HepG2 (cell line): Measurements from ENCODE around the gene MYBPC2. TPM values are rescaled to one million over a fixed set of nuclear protein-coding genes. Genes with fewer than 3 reads are reported as not detected.

Experiments used
- ATAC-seq: fragments of 200-7000 bp; cut with Tn5 transposase; 3 replicates; pipeline ENCODE4 v1.9.1; 2020; ENCODE audit warnings: mild to moderate bottlenecking, moderate library complexity
- BruUV-seq: library from RNA; stranded (reverse); fragments of 400-500 nt; replicated peaks from 2 replicates; lab custom pipeline; 2021; lab: Mats Ljungman, UMichigan
- CTCF ChIA-PET: fragments of 300-600 bp; formaldehyde crosslinking; extraction: SDS; loops from one replicate; lab custom pipeline; 2021; ENCODE audit warnings: low total read pairs, inconsistent platforms, low intra/inter-chr PET ratio; lab: Yijun Ruan, JAX
- POLR2A ChIA-PET: fragments of 350-600 bp; sonication (Branson Sonifier 250); formaldehyde crosslinking; loops from one replicate; lab custom pipeline; 2020; ENCODE audit warnings: antibody characterized with exemption, inconsistent platforms; lab: Yijun Ruan, JAX
- DNase-seq: peaks from one replicate; pipeline ENCODE4 v3.0.0-alpha.2; 2015; ENCODE audit warnings: low spot score
- FAIRE-seq: peaks from 3 replicates; lab custom pipeline; 2011; peaks lifted over from hg19 to GRCh38; lab: Jason Lieb, UNC
- H2AFZ ChIP-seq: one replicate; pipeline ENCODE4 v1.6.1; 2011; ENCODE audit warnings: low read length, inconsistent platforms
- H3K27ac ChIP-seq: fragments of 300-600 bp; 3 replicates; pipeline ENCODE4 v1.8.0; 2011; ENCODE audit warnings: mixed run types, mild to moderate bottlenecking, mixed read lengths, low read length, inconsistent platforms; ENCODE audit not compliant: insufficient read depth; ENCODE audit errors: extremely low read length
- H3K27me3 ChIP-seq, 2 experiments: fragments of 200-600 bp in 1 of 2; 2 replicates in 1 of 2; 3 replicates in 1 of 2; pipeline versions ENCODE4 v1.6.0 to v1.8.0; 2011; ENCODE audit warnings: low read length in 2 of 2, mild to moderate bottlenecking in 2 of 2, moderate library complexity in 2 of 2, inconsistent platforms in 1 of 2; ENCODE audit not compliant: insufficient read depth in 2 of 2, control insufficient read depth in 1 of 2
- H3K36me3 ChIP-seq, 2 experiments: fragments of 200-600 bp in 1 of 2; replicated peaks in 1 of 2; 2 replicates in 1 of 2; 3 replicates in 1 of 2; pipeline versions ENCODE4 v1.5.1 to v1.8.0; 2011; ENCODE audit warnings: low read length in 2 of 2, inconsistent platforms in 1 of 2; ENCODE audit not compliant: insufficient read depth in 2 of 2, control insufficient read depth in 1 of 2
- H3K4me1 ChIP-seq: 2 replicates; pipeline ENCODE4 v1.5.1; 2012; ENCODE audit warnings: low read length, inconsistent platforms; ENCODE audit not compliant: insufficient read depth
- H3K4me2 ChIP-seq: 2 replicates; pipeline ENCODE4 v1.6.0; 2011; ENCODE audit warnings: low read depth, low read length, inconsistent platforms
- H3K4me3 ChIP-seq, 3 experiments: fragments of 200-600 bp in 1 of 3; sonication (generic), shearing (Covaris generic) in 1 of 3; replicated peaks in 1 of 3; 2 replicates each; pipeline ENCODE4 v1.5.1; 2011 to 2016; ENCODE audit warnings: low read length in 3 of 3, inconsistent platforms in 2 of 3, low read depth in 2 of 3, mild to moderate bottlenecking in 2 of 3, control low read depth in 1 of 3, mixed read lengths in 1 of 3; ENCODE audit not compliant: insufficient read depth in 1 of 3
- H3K79me2 ChIP-seq: one replicate; pipeline ENCODE4 v1.6.1; 2011; ENCODE audit warnings: low read length, inconsistent platforms; ENCODE audit not compliant: insufficient read depth
- H3K9ac ChIP-seq: 2 replicates; pipeline ENCODE4 v1.6.0; 2011; ENCODE audit warnings: mild to moderate bottlenecking, low read depth, low read length, inconsistent platforms; ENCODE audit not compliant: insufficient read depth
- H3K9me3 ChIP-seq: 2 replicates; pipeline ENCODE4 v1.5.1; 2012; ENCODE audit warnings: mild to moderate bottlenecking, low read length
- H4K20me1 ChIP-seq: 2 replicates; pipeline ENCODE4 v1.6.0; 2011; ENCODE audit warnings: inconsistent platforms, mild to moderate bottlenecking, low read length, moderate library complexity; ENCODE audit not compliant: insufficient read depth
- MEIS2 ChIP-seq: sonication (generic); formaldehyde crosslinking; IDR thresholded peaks from 2 replicates; pipeline ENCODE4 v1.9.0; 2021; ENCODE audit warnings: mild to moderate bottlenecking, missing genetic modification reagents
- NFE2L2 ChIP-seq: fragments of 150-350 bp; IDR thresholded peaks from 2 replicates; pipeline ENCODE4 v1.6.1; 2014; ENCODE audit warnings: low read length
- RARA ChIP-seq: IDR thresholded peaks from 2 replicates; pipeline ENCODE4 v1.6.1; 2016; ENCODE audit warnings: missing genetic modification reagents, missing compliant biosample characterization
- TBX2 ChIP-seq: sonication (generic); formaldehyde crosslinking; IDR thresholded peaks from 2 replicates; pipeline ENCODE4 v1.5.0; 2020; ENCODE audit warnings: missing genetic modification reagents, mild to moderate bottlenecking, borderline replicate concordance
- THYN1 ChIP-seq: sonication (generic); formaldehyde crosslinking; IDR thresholded peaks from 2 replicates; pipeline ENCODE4 v1.8.1; 2023; ENCODE audit warnings: low read depth, mild to moderate bottlenecking, moderate library complexity, missing genetic modification reagents, borderline replicate concordance
- XRCC5 ChIP-seq: fragments of 200-400 bp; formaldehyde crosslinking; optimal IDR thresholded peaks from 2 replicates; pipeline ENCODE3; 2017; ENCODE audit warnings: mild to moderate bottlenecking, low read length
- ZBTB42 ChIP-seq: sonication (generic); formaldehyde crosslinking; IDR thresholded peaks from 2 replicates; pipeline ENCODE4 v1.5.0; 2020; ENCODE audit warnings: mild to moderate bottlenecking, missing genetic modification reagents
- ZHX2 ChIP-seq, 2 experiments: sonication (generic) in 1 of 2; formaldehyde crosslinking in 1 of 2; IDR thresholded peaks; 2 replicates each; pipeline versions ENCODE4 v1.6.1 to v1.9.0; 2014 to 2022; ENCODE audit warnings: antibody characterized with exemption in 1 of 2, borderline replicate concordance in 1 of 2, inconsistent platforms in 1 of 2, low read depth in 1 of 2, missing genetic modification reagents in 1 of 2
- ZIK1 ChIP-seq: sonication (generic); formaldehyde crosslinking; IDR thresholded peaks from 2 replicates; pipeline ENCODE4 v1.5.0; 2020; ENCODE audit warnings: mild to moderate bottlenecking, low read depth, missing genetic modification reagents, borderline replicate concordance
- ZNF430 ChIP-seq: sonication (generic); formaldehyde crosslinking; IDR thresholded peaks from 2 replicates; pipeline ENCODE4 v1.9.0; 2021; ENCODE audit warnings: mild to moderate bottlenecking, missing genetic modification reagents
- ZNF547 ChIP-seq: sonication (generic); formaldehyde crosslinking; IDR thresholded peaks from 2 replicates; pipeline ENCODE4 v1.5.1; 2020; ENCODE audit warnings: mild to moderate bottlenecking, missing genetic modification reagents
- ZNF839 ChIP-seq: sonication (generic); formaldehyde crosslinking; IDR thresholded peaks from 2 replicates; pipeline ENCODE4 v1.4.0; 2020; ENCODE audit warnings: missing genetic modification reagents, mild to moderate bottlenecking, borderline replicate concordance
- WGBS: methylation state at CpG from one replicate; pipeline ENCODE4 v1.1.6; 2017; ENCODE audit warnings: low lambda C conversion rate; 5-methylcytosine and 5-hydroxymethylcytosine counted together
- in situ Hi-C: cut with HindIII; loops from 2 replicates; pipeline ENCODE4 v1.10.0; 2017; ENCODE audit warnings: low pct_unique_long_range_greater_than_20kb; ENCODE audit not compliant: extremely low pct_ligation_motif_present
- intact Hi-C: fragments of 100-400 bp; cut with micrococcal nuclease; formaldehyde crosslinking; loops from one replicate; pipeline ENCODE4 v1.10.0; 2022; ENCODE audit not compliant: unreplicated experiment
- polyA plus RNA-seq, 8 experiments: library from polyadenylated mRNA; depleted of rRNA in 3 of 8; stranded (reverse) in 7 of 8; unstranded in 1 of 8; fragments of >200 nt; fragmentation: Illumina TruSeq in 4 of 8; extraction: Trizol in 4 of 8; gene quantifications; 2 replicates each; pipeline versions ENCODE4 v1.2.1 to v1.2.3, GENCODE V29; 2011 to 2016; ENCODE audit warnings: low read depth in 4 of 8, missing spikeins in 1 of 8, mixed read lengths in 1 of 8; ENCODE audit not compliant: insufficient read depth in 1 of 8
- total RNA-seq, 5 experiments: library from RNA; depleted of rRNA; stranded (reverse); fragments of >200 nt; fragmentation: Illumina TruSeq; extraction: Trizol; gene quantifications; 2 replicates each; pipeline ENCODE4 v1.2.3, GENCODE V29; 2016; ENCODE audit warnings: low read depth in 1 of 5
- TF ChIP-seq, protein P1 (sequence below): sonication (generic); formaldehyde crosslinking; IDR thresholded peaks from 2 replicates; pipeline ENCODE4 v1.4.0; 2020; ENCODE audit warnings: missing genetic modification reagents
- TF ChIP-seq, protein P2 (sequence below): sonication (generic); formaldehyde crosslinking; IDR thresholded peaks from 2 replicates; pipeline ENCODE4 v1.9.0; 2022; ENCODE audit warnings: missing genetic modification reagents, mild to moderate bottlenecking, borderline replicate concordance

Gene MYBPC2
- total and polyA plus RNA-seq, 2 of the 13 experiments (the other 11 are each of a cell fraction or from before 2014, with no cell fraction given) = not detected

DNA sequence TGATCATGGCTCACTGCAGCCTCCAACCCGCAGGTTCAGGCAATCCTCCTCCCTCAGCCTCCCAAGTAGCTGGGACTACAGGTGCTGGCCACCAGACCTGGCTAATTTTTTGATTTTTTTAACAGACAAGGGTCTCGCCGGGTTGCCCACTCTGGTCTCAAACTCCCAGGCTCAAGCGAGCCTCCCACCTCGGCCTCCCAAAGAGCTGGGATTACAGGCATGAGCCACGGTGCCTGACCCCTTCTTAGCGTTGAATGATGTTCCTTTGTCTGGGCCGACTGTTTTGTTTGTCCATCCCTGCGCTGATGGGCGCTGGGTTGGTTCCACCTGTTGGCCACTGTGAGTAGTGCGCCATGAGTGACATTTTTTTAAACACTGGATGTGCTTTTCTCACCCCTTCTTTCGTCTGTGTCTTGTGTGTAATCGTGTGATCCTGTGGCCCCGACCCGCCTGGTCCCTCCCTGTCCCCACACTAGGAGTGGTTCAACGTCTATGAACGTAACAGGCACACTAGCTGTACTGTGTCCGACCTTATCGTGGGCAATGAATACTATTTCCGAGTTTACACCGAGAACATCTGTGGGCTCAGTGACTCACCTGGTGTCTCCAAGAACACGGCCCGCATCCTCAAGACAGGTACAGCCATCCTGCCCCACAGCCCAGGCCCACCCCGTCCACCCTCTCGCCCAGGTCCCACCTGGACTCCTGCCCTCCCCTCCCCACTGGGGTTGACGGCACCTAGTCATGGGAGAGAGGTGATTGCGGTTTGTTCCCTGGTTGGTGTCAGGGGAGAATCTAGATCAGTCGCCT is 28.6 kb downstream of the MYBPC2 start:
- ChIA-PET CTCF (interaction anchor here (1.6 to 3.4 kb wide), 3 partner anchors 18 to 104 kb away, joined by 7 to 16 read pairs (median 9); no protein-coding TSS in a partner anchor), POLR2A (interaction anchor here (1.0 to 1.5 kb wide), 2 partner anchors 85 to 104 kb away, joined by 3 to 7 read pairs; partner anchors contain the start of gene NR1H2)
- DNase-seq (peak; percentile 71), FAIRE-seq (peak; percentile 83), ATAC-seq (peak; percentile 63)
- H2AFZ ChIP-seq = no peak overlapping the region
- in situ Hi-C loops (loop anchor here (10.0 kb wide), 1 partner anchor 86 kb away; the partner anchor contains the start of gene NR1H2), intact Hi-C loops (no loop called here)
- H3K4me3 ChIP-seq = peak overlapping the region in 1 of 3 experiments; percentile 43; a peak in 1 of 6 replicates
- H3K27ac ChIP-seq = no peak overlapping the region
- H3K27me3 ChIP-seq = peaks cover 0 to 7% of the 10 kb centered on the region in 2 experiments; a peak in 2 of 5 replicates
- H3K79me2 ChIP-seq = no peaks in the 10 kb centered on the region
- no TSS peak for BruUV-seq
- 12% methylated on average over 15 of the region's 28 CpGs for WGBS
- H4K20me1 ChIP-seq = no peaks in the 10 kb centered on the region
- no peaks in the 10 kb centered on the region for H3K36me3 ChIP-seq
- no peak overlapping the region for H3K9ac ChIP-seq
- peak overlapping the region; percentile 60 for H3K4me2 ChIP-seq
- no peaks in the 10 kb centered on the region for H3K9me3 ChIP-seq
- peaks cover 46% of the 10 kb centered on the region for H3K4me1 ChIP-seq
- TF ChIP-seq, protein P1, sequence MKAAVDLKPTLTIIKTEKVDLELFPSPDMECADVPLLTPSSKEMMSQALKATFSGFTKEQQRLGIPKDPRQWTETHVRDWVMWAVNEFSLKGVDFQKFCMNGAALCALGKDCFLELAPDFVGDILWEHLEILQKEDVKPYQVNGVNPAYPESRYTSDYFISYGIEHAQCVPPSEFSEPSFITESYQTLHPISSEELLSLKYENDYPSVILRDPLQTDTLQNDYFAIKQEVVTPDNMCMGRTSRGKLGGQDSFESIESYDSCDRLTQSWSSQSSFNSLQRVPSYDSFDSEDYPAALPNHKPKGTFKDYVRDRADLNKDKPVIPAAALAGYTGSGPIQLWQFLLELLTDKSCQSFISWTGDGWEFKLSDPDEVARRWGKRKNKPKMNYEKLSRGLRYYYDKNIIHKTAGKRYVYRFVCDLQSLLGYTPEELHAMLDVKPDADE (CRISPR knock-in tag) = no peak
- TF ChIP-seq RARA (CRISPR knock-in tag) (no peak), TBX2 (no peak), ZBTB42 (CRISPR knock-in tag) (no peak), ZNF430 (CRISPR knock-in tag) (no peak), ZNF839 (CRISPR knock-in tag) (no peak), NFE2L2 (no peak), ZIK1 (CRISPR knock-in tag) (no peak), ZHX2 (IDR thresholded peaks at IDR 0.05; ENCODE audit: low read depth) (no peak), ZHX2 (CRISPR knock-in tag; IDR thresholded peaks at IDR 0.05; ENCODE audit: borderline replicate concordance) (no peak), THYN1 (no peak), ZNF547 (CRISPR knock-in tag) (0 out of 2 replicates have a peak, but pooled peaks have one; percentile 38), MEIS2 (CRISPR knock-in tag) (no peak), XRCC5 (peak; percentile 21)
- TF ChIP-seq, protein P2, sequence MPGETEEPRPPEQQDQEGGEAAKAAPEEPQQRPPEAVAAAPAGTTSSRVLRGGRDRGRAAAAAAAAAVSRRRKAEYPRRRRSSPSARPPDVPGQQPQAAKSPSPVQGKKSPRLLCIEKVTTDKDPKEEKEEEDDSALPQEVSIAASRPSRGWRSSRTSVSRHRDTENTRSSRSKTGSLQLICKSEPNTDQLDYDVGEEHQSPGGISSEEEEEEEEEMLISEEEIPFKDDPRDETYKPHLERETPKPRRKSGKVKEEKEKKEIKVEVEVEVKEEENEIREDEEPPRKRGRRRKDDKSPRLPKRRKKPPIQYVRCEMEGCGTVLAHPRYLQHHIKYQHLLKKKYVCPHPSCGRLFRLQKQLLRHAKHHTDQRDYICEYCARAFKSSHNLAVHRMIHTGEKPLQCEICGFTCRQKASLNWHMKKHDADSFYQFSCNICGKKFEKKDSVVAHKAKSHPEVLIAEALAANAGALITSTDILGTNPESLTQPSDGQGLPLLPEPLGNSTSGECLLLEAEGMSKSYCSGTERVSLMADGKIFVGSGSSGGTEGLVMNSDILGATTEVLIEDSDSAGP (CRISPR knock-in tag) = no peak
